ENCODE results near the gene CCDC9.
"Not testable (repeated sequence)": the region's sequence is repeated elsewhere in the genome, so short reads cannot be mapped to it uniquely, and the experiment has no call there.

CCDC9 gene

GRCh38 chr19:47261946-47262793 lies 5.8 kb downstream of the CCDC9 start:
- DNase-seq (ENCODE audit: low read depth, low spot score) = not testable (repeated sequence)

- DNase-seq (ENCODE audit: low read depth, low spot score) = no peak
These were observed 8.3 kb downstream of the CCDC9 start for GRCh38 chr19:47264629-47265028.

- no peak for DNase-seq (ENCODE audit: low read depth, low spot score)
These were observed 10.1 kb downstream of the CCDC9 start for GRCh38 chr19:47266401-47266941.

GRCh38 chr19:47267350-47267759 lies 11.0 kb downstream of the CCDC9 start:
- DNase-seq (ENCODE audit: low read depth, low spot score) = no peak

- DNase-seq (ENCODE audit: low read depth, low spot score) = no peak
These were observed 11.7 kb downstream of the CCDC9 start for GRCh38 chr19:47268028-47268427.

- no peak for DNase-seq (ENCODE audit: low read depth, low spot score)
These were observed 13.3 kb downstream of the CCDC9 start for GRCh38 chr19:47269596-47269995.

GRCh38 chr19:47270408-47270807 lies 14.1 kb downstream of the CCDC9 start:
- no peak for DNase-seq (ENCODE audit: low read depth, low spot score)

GRCh38 chr19:47271949-47272348 lies 15.6 kb downstream of the CCDC9 start:
- DNase-seq (ENCODE audit: low read depth, low spot score) = no peak

GRCh38 chr19:47272448-47273312 lies 16.4 kb downstream of the CCDC9 start:
- no peak for DNase-seq (ENCODE audit: low read depth, low spot score)

- peak; percentile 96 for DNase-seq (ENCODE audit: low read depth, low spot score)
These were observed 17.2 kb downstream of the CCDC9 start for GRCh38 chr19:47273313-47274070.

- DNase-seq (ENCODE audit: low read depth, low spot score) = peak; percentile 98
These were observed 18.0 kb downstream of the CCDC9 start, which contains the start of gene INAFM1 for GRCh38 chr19:47274071-47274890. INAFM1 (plus strand) TSS chr19:47274885; CDS start chr19:47274920, 35 bp downstream.

- peak; percentile 55 for DNase-seq (ENCODE audit: low read depth, low spot score)
These were observed 18.8 kb downstream of the CCDC9 start for GRCh38 chr19:47274891-47275761.

- DNase-seq (ENCODE audit: low read depth, low spot score) = peak; percentile 47
These were observed 19.6 kb downstream of the CCDC9 start for GRCh38 chr19:47275791-47276461.

GRCh38 chr19:47276513-47276912 lies 20.2 kb downstream of the CCDC9 start:
- not testable (repeated sequence) for DNase-seq (ENCODE audit: low read depth, low spot score)

- peak; percentile 28 for DNase-seq (ENCODE audit: low read depth, low spot score)
These were observed 24.0 kb downstream of the CCDC9 start for GRCh38 chr19:47280183-47280797.

GRCh38 chr19:47283405-47284059 lies 27.2 kb downstream of the CCDC9 start:
- no peak for DNase-seq (ENCODE audit: low read depth, low spot score)

- DNase-seq (ENCODE audit: low read depth, low spot score) = peak; percentile 78
These were observed 28.1 kb downstream of the CCDC9 start for GRCh38 chr19:47284324-47284899.

- DNase-seq (ENCODE audit: low read depth, low spot score) = peak; percentile 88
These were observed 39.7 kb downstream of the CCDC9 start for GRCh38 chr19:47296036-47296435.

Measured in astrocyte of the hippocampus (primary cell).